Brain microvascular endothelial cell (primary cell): ENCODE data around the gene TRPM4.

Source experiments
- DNase-seq: peaks from one replicate; pipeline ENCODE4 v3.0.0-alpha.2; 2020
- H3K27ac ChIP-seq: fragments of 250-450 bp; sonication (Bioruptor Pico); 2 replicates; pipeline ENCODE4 v1.5.1; 2020; ENCODE audit warnings: mild to moderate bottlenecking, moderate library complexity
- H3K27me3 ChIP-seq: fragments of 250-450 bp; sonication (Bioruptor Pico); replicated peaks from 2 replicates; pipeline ENCODE4 v1.5.1; 2020; ENCODE audit warnings: mild to moderate bottlenecking
- H3K36me3 ChIP-seq: fragments of 250-450 bp; sonication (Bioruptor Pico); replicated peaks from 2 replicates; pipeline ENCODE4 v1.5.1; 2020; ENCODE audit warnings: mild to moderate bottlenecking
- H3K4me3 ChIP-seq: 2 replicates; pipeline ENCODE4 v1.5.1; 2011; ENCODE audit warnings: low read depth, mild to moderate bottlenecking, control low read depth, low read length, moderate library complexity
- CTCF ChIP-seq: IDR thresholded peaks from 2 replicates; pipeline ENCODE4 v1.5.1; 2011; ENCODE audit warnings: low read depth, mild to moderate bottlenecking, moderate library complexity, low read length, control low read depth, inconsistent platforms; ENCODE audit errors: missing control alignments
- in situ Hi-C: cut with HindIII; loops from 2 replicates; pipeline ENCODE4 v1.10.0; 2017; ENCODE audit warnings: low sequenced_read_pairs, low pct_ligation_motif_present

The TRPM4 gene

GRCh38 chr19:49132974-49133609, 24.5 kb upstream of the TRPM4 start:
- Histone ChIP-seq H3K4me3 (peak overlapping the region; percentile 5), H3K36me3 (no peaks in the 10 kb centered on the region), H3K27ac (no peak overlapping the region), H3K27me3 (no peaks in the 10 kb centered on the region)
- no peak for DNase-seq
- TF ChIP-seq CTCF: no peak
- in situ Hi-C loops: no loop called here

GRCh38 chr19:49133621-49134454, 23.8 kb upstream of the TRPM4 start:
- in situ Hi-C loops: no loop called here
- H3K27ac ChIP-seq: no peak overlapping the region
- no peaks in the 10 kb centered on the region for H3K27me3 ChIP-seq
- peak overlapping the region; percentile 22 for H3K4me3 ChIP-seq
- TF ChIP-seq CTCF: peak; percentile 31
- DNase-seq: peak; percentile 33
- no peaks in the 10 kb centered on the region for H3K36me3 ChIP-seq

GRCh38 chr19:49135686-49136085, 21.9 kb upstream of the TRPM4 start:
- no peaks in the 10 kb centered on the region for H3K36me3 ChIP-seq
- no peak for DNase-seq
- TF ChIP-seq CTCF: no peak
- no peak overlapping the region for H3K27ac ChIP-seq
- no peak overlapping the region for H3K4me3 ChIP-seq
- in situ Hi-C loops: no loop called here
- no peaks in the 10 kb centered on the region for H3K27me3 ChIP-seq

DNA sequence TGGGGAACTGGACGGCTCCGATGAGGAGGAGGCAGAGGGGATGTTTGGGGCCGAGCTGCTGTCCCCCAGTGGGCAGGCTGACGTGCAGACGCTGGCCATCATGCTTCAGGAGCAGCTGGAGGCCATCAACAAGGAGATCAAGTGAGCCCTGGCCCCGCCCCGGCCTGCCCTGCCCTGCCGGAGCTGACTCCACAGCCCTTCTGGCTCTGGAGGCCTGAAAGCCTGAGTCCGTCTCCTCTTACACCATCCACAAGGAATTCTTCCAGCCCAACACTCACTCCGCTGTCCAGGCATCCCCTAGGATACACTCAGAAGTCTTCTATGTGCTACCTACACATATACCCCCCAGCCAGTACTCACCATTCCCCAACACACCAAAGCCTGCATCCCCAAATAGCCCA, 20.8 kb upstream of the TRPM4 start:
- Histone ChIP-seq H3K36me3 (no peaks in the 10 kb centered on the region), H3K27me3 (no peaks in the 10 kb centered on the region), H3K27ac (no peak overlapping the region), H3K4me3 (no peak overlapping the region)
- no peak for DNase-seq
- in situ Hi-C loops: no loop called here
- no peak for TF ChIP-seq CTCF

- TF ChIP-seq CTCF: no peak
- no peak overlapping the region for H3K4me3 ChIP-seq
- no peaks in the 10 kb centered on the region for H3K27me3 ChIP-seq
- no peak overlapping the region for H3K27ac ChIP-seq
- no peak for DNase-seq
- in situ Hi-C loops: no loop called here
- H3K36me3 ChIP-seq: no peaks in the 10 kb centered on the region
These were observed 16.6 kb upstream of the TRPM4 start for GRCh38 chr19:49140951-49141350.
